Measurements from ENCODE around the gene EEFSEC. TPM values are rescaled to one million over a fixed set of nuclear protein-coding genes. Genes with fewer than 3 reads are reported as not detected.

EEFSEC gene
- total RNA-seq, 4 donors from 2014 or later: 9.1 to 17.4 (median 15.8) TPM

DNA sequence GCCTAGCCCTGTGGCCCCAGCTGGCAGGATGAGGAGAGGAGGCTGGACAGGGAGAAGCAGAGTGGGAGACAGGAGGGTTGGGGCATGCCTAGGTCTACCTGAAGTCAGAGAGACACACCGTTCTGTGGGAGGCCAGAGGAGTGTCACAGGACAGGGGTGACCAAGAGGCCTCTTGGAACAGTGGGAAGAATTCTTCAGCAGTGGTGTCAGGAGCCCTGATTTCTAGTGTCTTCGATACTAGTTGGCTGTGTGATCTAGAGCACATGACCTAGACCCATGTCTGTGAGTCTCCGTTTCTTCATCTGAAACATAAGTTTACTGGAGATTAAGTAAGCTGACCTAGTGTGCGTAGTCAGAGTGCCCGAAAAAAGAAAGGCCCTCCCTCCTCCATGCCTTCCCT lies 92.2 kb downstream of the EEFSEC start:
- DNase-seq (ENCODE audit: extremely low spot score): no peak
- H3K27me3 ChIP-seq: no peaks in the 10 kb centered on the region
- no peak overlapping the region for H3K4me3 ChIP-seq
- H3K9me3 ChIP-seq: no peaks in the 10 kb centered on the region
- no peak overlapping the region for H3K27ac ChIP-seq (replicated peaks in 1 of 4)
- peaks cover 18 to 28% (median 22%) of the 10 kb centered on the region in 4 donors for H3K36me3 ChIP-seq
- intact Hi-C loops (cut with DNase I): no loop called here
- TF ChIP-seq EP300 (IDR thresholded peaks at IDR 0.05) (no peak), POLR2AphosphoS5 (IDR thresholded peaks at IDR 0.05) (no peak), POLR2A (IDR thresholded peaks at IDR 0.05; ENCODE audit: low read depth) (no peak)
- TF ChIP-seq, protein P1, sequence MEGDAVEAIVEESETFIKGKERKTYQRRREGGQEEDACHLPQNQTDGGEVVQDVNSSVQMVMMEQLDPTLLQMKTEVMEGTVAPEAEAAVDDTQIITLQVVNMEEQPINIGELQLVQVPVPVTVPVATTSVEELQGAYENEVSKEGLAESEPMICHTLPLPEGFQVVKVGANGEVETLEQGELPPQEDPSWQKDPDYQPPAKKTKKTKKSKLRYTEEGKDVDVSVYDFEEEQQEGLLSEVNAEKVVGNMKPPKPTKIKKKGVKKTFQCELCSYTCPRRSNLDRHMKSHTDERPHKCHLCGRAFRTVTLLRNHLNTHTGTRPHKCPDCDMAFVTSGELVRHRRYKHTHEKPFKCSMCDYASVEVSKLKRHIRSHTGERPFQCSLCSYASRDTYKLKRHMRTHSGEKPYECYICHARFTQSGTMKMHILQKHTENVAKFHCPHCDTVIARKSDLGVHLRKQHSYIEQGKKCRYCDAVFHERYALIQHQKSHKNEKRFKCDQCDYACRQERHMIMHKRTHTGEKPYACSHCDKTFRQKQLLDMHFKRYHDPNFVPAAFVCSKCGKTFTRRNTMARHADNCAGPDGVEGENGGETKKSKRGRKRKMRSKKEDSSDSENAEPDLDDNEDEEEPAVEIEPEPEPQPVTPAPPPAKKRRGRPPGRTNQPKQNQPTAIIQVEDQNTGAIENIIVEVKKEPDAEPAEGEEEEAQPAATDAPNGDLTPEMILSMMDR (IDR thresholded peaks at IDR 0.05): no peak
- no peaks in the 10 kb centered on the region for H3K4me1 ChIP-seq
- 76% methylated on average over 5 of the region's 5 CpGs for WGBS

- no peaks in the 10 kb centered on the region for H3K27me3 ChIP-seq
- intact Hi-C loops (cut with DNase I): no loop called here
- no peaks in the 10 kb centered on the region for H3K9me3 ChIP-seq
- no peak overlapping the region for H3K4me3 ChIP-seq
- DNase-seq (ENCODE audit: extremely low spot score): no peak
- no peak for TF ChIP-seq POLR2AphosphoS5 (IDR thresholded peaks at IDR 0.05)
- TF ChIP-seq EP300 (IDR thresholded peaks at IDR 0.05): no peak
- TF ChIP-seq, protein P1 (IDR thresholded peaks at IDR 0.05): no peak
- no peak for TF ChIP-seq POLR2A (IDR thresholded peaks at IDR 0.05; ENCODE audit: low read depth)
- no peak overlapping the region for H3K27ac ChIP-seq (replicated peaks in 1 of 4)
- H3K4me1 ChIP-seq: no peaks in the 10 kb centered on the region
- H3K36me3 ChIP-seq: peaks cover 15 to 28% (median 22%) of the 10 kb centered on the region in 4 donors
- 83% methylated on average over 6 of the region's 6 CpGs for WGBS
These were observed 94.6 kb downstream of the EEFSEC start for GRCh38 chr3:128247666-128248409.

- TF ChIP-seq, protein P1 (IDR thresholded peaks at IDR 0.05): no peak
- TF ChIP-seq EP300 (IDR thresholded peaks at IDR 0.05): no peak
- TF ChIP-seq POLR2AphosphoS5 (IDR thresholded peaks at IDR 0.05): no peak
- TF ChIP-seq POLR2A (IDR thresholded peaks at IDR 0.05; ENCODE audit: low read depth): no peak
- Histone ChIP-seq H3K4me3 (no peak overlapping the region), H3K36me3 (peaks cover 10 to 21% (median 15%) of the 10 kb centered on the region in 4 donors), H3K27ac (replicated peaks in 1 of 4) (no peak overlapping the region), H3K4me1 (peaks cover 0 to 5% (median 0%) of the 10 kb centered on the region in 4 donors), H3K27me3 (no peaks in the 10 kb centered on the region), H3K9me3 (no peaks in the 10 kb centered on the region)
- 95% methylated on average over 3 of the region's 3 CpGs for WGBS
- intact Hi-C loops (cut with DNase I): no loop called here
- no peak for DNase-seq (ENCODE audit: extremely low spot score)
These were observed 98.8 kb downstream of the EEFSEC start for GRCh38 chr3:128252083-128252482.

DNA sequence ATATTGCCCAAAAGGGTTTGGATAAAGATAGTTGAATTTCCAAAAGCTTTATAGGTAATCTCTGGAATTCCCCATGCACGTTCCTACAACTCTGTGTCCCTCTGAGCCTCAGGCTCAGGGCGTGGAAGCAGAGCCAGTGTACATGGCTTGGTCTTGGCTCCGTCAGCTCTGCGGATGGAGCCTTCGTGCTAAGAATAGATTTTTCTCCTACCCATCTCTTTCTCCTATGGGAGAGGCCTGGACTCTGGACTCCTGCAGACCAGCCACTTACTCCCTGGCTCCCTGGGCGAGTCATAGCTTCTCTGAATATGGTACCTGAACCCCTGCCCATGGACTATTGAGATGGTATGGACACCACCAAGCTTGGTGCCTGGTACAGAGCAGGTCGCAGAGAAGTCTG lies 99.9 kb downstream of the EEFSEC start:
- Histone ChIP-seq H3K9me3 (no peaks in the 10 kb centered on the region), H3K36me3 (peaks cover under 1 to 10% (median 4%) of the 10 kb centered on the region in 4 donors), H3K27me3 (no peaks in the 10 kb centered on the region), H3K4me3 (no peak overlapping the region), H3K4me1 (peaks cover 0 to 5% (median 0%) of the 10 kb centered on the region in 4 donors), H3K27ac (replicated peaks in 1 of 4) (no peak overlapping the region)
- WGBS: 96% methylated on average over 7 of the region's 7 CpGs
- no peak for TF ChIP-seq EP300 (IDR thresholded peaks at IDR 0.05)
- TF ChIP-seq, protein P1 (IDR thresholded peaks at IDR 0.05): no peak
- TF ChIP-seq POLR2A (IDR thresholded peaks at IDR 0.05; ENCODE audit: low read depth): no peak
- TF ChIP-seq POLR2AphosphoS5 (IDR thresholded peaks at IDR 0.05): no peak
- DNase-seq (ENCODE audit: extremely low spot score): no peak
- intact Hi-C loops (cut with DNase I): no loop called here
